Gastroesophageal sphincter (tissue), 3 donors: Measurements from ENCODE around the gene ADAM12.

Source experiments
- EP300 ChIP-seq: sonication (generic); formaldehyde crosslinking; IDR thresholded peaks from one replicate; pipeline ENCODE4 v1.6.1; 2017; ENCODE audit warnings: antibody characterized with exemption, mild to moderate bottlenecking
- POLR2A ChIP-seq, 2 donors: fragments of 450-650 bp; IDR thresholded peaks; one replicate each; pipeline ENCODE4 v1.6.1; 2017; ENCODE audit warnings: antibody characterized with exemption in 2 of 2, mild to moderate bottlenecking in 2 of 2, moderate library complexity in 1 of 2
- POLR2AphosphoS5 ChIP-seq: sonication (generic); formaldehyde crosslinking; IDR thresholded peaks from one replicate; pipeline ENCODE4 v1.6.1; 2017; ENCODE audit warnings: antibody characterized with exemption
- TF ChIP-seq, protein P1 (sequence below), 4 experiments: fragments of 200-600 bp in 2 of 4; fragments of 450-650 bp in 2 of 4; sonication (generic) in 1 of 4; IDR thresholded peaks; one replicate each; pipeline ENCODE4 v1.5.1; 2017 to 2019; ENCODE audit warnings: antibody characterized with exemption in 4 of 4, mild to moderate bottlenecking in 2 of 4, moderate library complexity in 2 of 4

DNA sequence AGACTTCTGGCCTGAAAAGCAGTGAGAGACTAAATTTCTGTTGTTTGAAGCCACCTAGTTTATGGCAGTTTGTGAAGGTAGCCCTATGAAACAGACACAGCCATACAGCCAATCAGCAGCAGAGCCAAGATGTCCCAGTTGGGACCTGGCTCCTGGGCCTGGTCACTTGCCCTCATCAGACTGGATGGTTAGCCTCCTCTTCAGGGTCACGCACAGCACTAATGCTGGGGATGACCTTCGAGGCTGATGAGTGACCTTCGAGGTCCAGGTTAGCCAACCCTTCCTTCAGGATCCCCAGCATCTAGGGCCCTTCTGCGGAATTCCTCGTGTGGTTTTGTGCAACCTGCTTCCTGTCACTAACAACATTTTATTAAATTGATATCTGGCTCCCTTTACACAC is 262.3 kb downstream of the ADAM12 start:
- TF ChIP-seq, protein P1, sequence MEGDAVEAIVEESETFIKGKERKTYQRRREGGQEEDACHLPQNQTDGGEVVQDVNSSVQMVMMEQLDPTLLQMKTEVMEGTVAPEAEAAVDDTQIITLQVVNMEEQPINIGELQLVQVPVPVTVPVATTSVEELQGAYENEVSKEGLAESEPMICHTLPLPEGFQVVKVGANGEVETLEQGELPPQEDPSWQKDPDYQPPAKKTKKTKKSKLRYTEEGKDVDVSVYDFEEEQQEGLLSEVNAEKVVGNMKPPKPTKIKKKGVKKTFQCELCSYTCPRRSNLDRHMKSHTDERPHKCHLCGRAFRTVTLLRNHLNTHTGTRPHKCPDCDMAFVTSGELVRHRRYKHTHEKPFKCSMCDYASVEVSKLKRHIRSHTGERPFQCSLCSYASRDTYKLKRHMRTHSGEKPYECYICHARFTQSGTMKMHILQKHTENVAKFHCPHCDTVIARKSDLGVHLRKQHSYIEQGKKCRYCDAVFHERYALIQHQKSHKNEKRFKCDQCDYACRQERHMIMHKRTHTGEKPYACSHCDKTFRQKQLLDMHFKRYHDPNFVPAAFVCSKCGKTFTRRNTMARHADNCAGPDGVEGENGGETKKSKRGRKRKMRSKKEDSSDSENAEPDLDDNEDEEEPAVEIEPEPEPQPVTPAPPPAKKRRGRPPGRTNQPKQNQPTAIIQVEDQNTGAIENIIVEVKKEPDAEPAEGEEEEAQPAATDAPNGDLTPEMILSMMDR (IDR thresholded peaks at IDR 0.05): no peak
- TF ChIP-seq EP300: no peak
- TF ChIP-seq POLR2A (IDR thresholded peaks at IDR 0.05): no peak
- no peak for TF ChIP-seq POLR2AphosphoS5
